Transverse colon (tissue), 4 donors: ENCODE results near the gene CROT. TPM values are rescaled to one million over a fixed set of nuclear protein-coding genes. Genes with fewer than 3 reads are reported as not detected.

ENCODE experiments used
- DNase-seq: peaks from one replicate; pipeline ENCODE4 v3.0.0-alpha.2; 2019
- H3K27ac ChIP-seq, 4 donors: fragments of 200-600 bp; sonication (generic); 2 replicates each; pipeline ENCODE4 v1.5.1; 2016 to 2018; ENCODE audit warnings: inconsistent platforms in 4 of 4
- H3K27me3 ChIP-seq: fragments of 200-600 bp; sonication (generic); 2 replicates; pipeline ENCODE4 v1.5.1; 2017; ENCODE audit warnings: inconsistent platforms
- H3K36me3 ChIP-seq, 4 donors: fragments of 200-600 bp; sonication (generic); 2 replicates each; pipeline ENCODE4 v1.5.1; 2017 to 2019; ENCODE audit warnings: inconsistent platforms in 4 of 4
- H3K4me1 ChIP-seq, 4 donors: fragments of 200-600 bp; sonication (generic); 2 replicates each; pipeline ENCODE4 v1.5.1; 2017 to 2020; ENCODE audit warnings: inconsistent platforms in 4 of 4
- H3K4me3 ChIP-seq, 4 donors: fragments of 200-600 bp; sonication (generic); 1 replicate in 1 of 4; 2 replicates in 3 of 4; pipeline versions ENCODE4 v1.5.1 to v1.6.1; 2017 to 2019; ENCODE audit warnings: inconsistent platforms in 4 of 4
- H3K9me3 ChIP-seq, 2 donors: fragments of 200-600 bp; sonication (generic); 2 replicates each; pipeline ENCODE4 v1.5.1; 2017 to 2019; ENCODE audit warnings: inconsistent platforms in 2 of 2
- CTCF ChIP-seq, 5 experiments: fragments of 200-600 bp in 3 of 5; fragments of 450-650 bp in 2 of 5; sonication (generic) in 3 of 5; IDR thresholded peaks; 1 replicate in 2 of 5; 2 replicates in 3 of 5; pipeline ENCODE4 v1.5.1; 2016 to 2017; ENCODE audit warnings: antibody characterized with exemption in 5 of 5, inconsistent platforms in 3 of 5, mild to moderate bottlenecking in 2 of 5, moderate library complexity in 1 of 5
- EP300 ChIP-seq: sonication (generic); formaldehyde crosslinking; IDR thresholded peaks from one replicate; pipeline ENCODE4 v1.6.1; 2017; ENCODE audit warnings: antibody characterized with exemption, low read depth
- POLR2A ChIP-seq: fragments of 450-650 bp; IDR thresholded peaks from one replicate; pipeline ENCODE4 v1.6.1; 2016; ENCODE audit warnings: antibody characterized with exemption, mild to moderate bottlenecking, moderate library complexity
- POLR2AphosphoS5 ChIP-seq, 3 donors: sonication (generic); formaldehyde crosslinking; IDR thresholded peaks; one replicate each; pipeline ENCODE4 v1.6.1; 2016; ENCODE audit warnings: antibody characterized with exemption in 3 of 3
- WGBS, 2 donors: methylation state at CpG; one replicate each; pipeline ENCODE4 v1.1.5; 2018; ENCODE audit warnings: low coverage in 1 of 2; 5-methylcytosine and 5-hydroxymethylcytosine counted together
- in situ Hi-C, 4 donors: fragments of 200-750 bp; cut with MboI; loops; one replicate each; pipeline versions ENCODE4 v1.15.0 to v1.15.1; 2017; ENCODE audit warnings: low sequenced_read_pairs in 3 of 4, low pct_ligation_motif_present in 1 of 4, low pct_unique_long_range_greater_than_20kb in 1 of 4
- intact Hi-C: fragments of 100-400 bp; cut with DNase I; formaldehyde crosslinking; loops from one replicate; pipeline ENCODE4 v1.15.1; 2023; ENCODE audit warnings: low total_unique reads
- total RNA-seq, 4 donors: library from RNA; depleted of rRNA; stranded (reverse); fragments of >200 nt; gene quantifications; one replicate each; pipeline ENCODE4 v1.1.0, GENCODE V29; 2016

CROT gene
- total RNA-seq: 10 to 100 TPM; 11.9 to 49.9 (median 27.6) TPM

- H3K27me3 ChIP-seq: no peaks in the 10 kb centered on the region
- TF ChIP-seq POLR2AphosphoS5 (IDR thresholded peaks at IDR 0.05) (peak; percentile 79 to 93 (median 89)), POLR2A (peak; percentile 78), EP300 (no peak), CTCF (IDR thresholded peaks at IDR 0.05) (peak in 1 of 5 experiments; percentile 7)
- H3K4me3 ChIP-seq: peak within 1 kb of the TSS; percentile 54 to 69 (median 62)
- peak within 1 kb of the TSS; percentile 87 to 94 (median 91) for H3K27ac ChIP-seq
- H3K9me3 ChIP-seq: no peaks in the 10 kb centered on the region
- DNase-seq: peak; percentile 98
- intact Hi-C loops (no loop called here), in situ Hi-C loops (loop anchor here in 3 of 4 donors (25.0 kb wide), 1 partner anchor 542 kb away; the partner anchor contains the start of genes DBF4 (in 3 of the 3) and SLC25A40 (in 3 of the 3))
- H3K36me3 ChIP-seq: peaks cover 0 to 20% (median 8%) of the 10 kb centered on the region in 4 donors
- peaks cover 4 to 36% (median 12%) of the 10 kb centered on the region in 4 donors for H3K4me1 ChIP-seq
- 1% methylated on average over 30 of the region's 53 CpGs; no CpG with 5 or more reads in 1 of the 2 donors for WGBS, 2 donors
These were observed at the start of gene CROT for GRCh38 chr7:87345166-87345927. Gene CROT, plus strand, starts transcription at chr7:87345664. Its CDS starts 3,405 bp downstream, at chr7:87349069.

GRCh38 chr7:87300756-87301155 lies 44.7 kb upstream of the CROT start:
- DNase-seq: no peak
- Histone ChIP-seq H3K4me1 (no peaks in the 10 kb centered on the region), H3K27ac (no peak overlapping the region), H3K36me3 (no peaks in the 10 kb centered on the region), H3K27me3 (no peaks in the 10 kb centered on the region), H3K4me3 (no peak overlapping the region), H3K9me3 (no peaks in the 10 kb centered on the region)
- in situ Hi-C loops: no loop called here
- intact Hi-C loops: no loop called here
- TF ChIP-seq POLR2A (no peak), EP300 (no peak), CTCF (IDR thresholded peaks at IDR 0.05) (no peak), POLR2AphosphoS5 (IDR thresholded peaks at IDR 0.05) (no peak)

GRCh38 chr7:87310790-87311419 lies 34.6 kb upstream of the CROT start:
- in situ Hi-C loops (loop anchor here (5.0 kb wide), 3 partner anchors 101 to 111 kb away; no protein-coding TSS in a partner anchor), intact Hi-C loops (no loop called here)
- H3K36me3 ChIP-seq: no peaks in the 10 kb centered on the region
- no peak for DNase-seq
- no peak overlapping the region for H3K27ac ChIP-seq
- H3K9me3 ChIP-seq: no peaks in the 10 kb centered on the region
- no peak overlapping the region for H3K4me3 ChIP-seq
- no peak for TF ChIP-seq POLR2AphosphoS5 (IDR thresholded peaks at IDR 0.05)
- no peaks in the 10 kb centered on the region for H3K4me1 ChIP-seq
- no peaks in the 10 kb centered on the region for H3K27me3 ChIP-seq
- WGBS, 2 donors: 22 to 70% methylated on average over 2 to 4 of the region's 4 CpGs

- in situ Hi-C loops (loop anchor here (5.0 kb wide), 3 partner anchors 100 to 110 kb away; no protein-coding TSS in a partner anchor), intact Hi-C loops (loop anchor here (2.0 kb wide), 1 partner anchor 104 kb away; no protein-coding TSS in a partner anchor)
- peaks cover 0 to 7% (median 2%) of the 10 kb centered on the region in 4 donors for H3K4me1 ChIP-seq
- H3K4me3 ChIP-seq: no peak overlapping the region
- TF ChIP-seq CTCF (IDR thresholded peaks at IDR 0.05) (peak; percentile 95 to 98 (median 97)), EP300 (no peak)
- WGBS, 2 donors: 25 to 33% methylated on average over 2 of the region's 2 CpGs
- no peaks in the 10 kb centered on the region for H3K9me3 ChIP-seq
- H3K27me3 ChIP-seq: no peaks in the 10 kb centered on the region
- no peak overlapping the region for H3K27ac ChIP-seq
- H3K36me3 ChIP-seq: no peaks in the 10 kb centered on the region
- DNase-seq: peak; percentile 63
These were observed 33.1 kb upstream of the CROT start for GRCh38 chr7:87312215-87312865.
